ENCODE measurements around the gene PRPF38A. TPM values are rescaled to one million over a fixed set of nuclear protein-coding genes. Genes with fewer than 3 reads are reported as not detected.

PRPF38A gene
- total and polyA plus RNA-seq, 2 of the 4 experiments (the other 2 are of a cell fraction): 19.0 to 23.5 TPM

DNA sequence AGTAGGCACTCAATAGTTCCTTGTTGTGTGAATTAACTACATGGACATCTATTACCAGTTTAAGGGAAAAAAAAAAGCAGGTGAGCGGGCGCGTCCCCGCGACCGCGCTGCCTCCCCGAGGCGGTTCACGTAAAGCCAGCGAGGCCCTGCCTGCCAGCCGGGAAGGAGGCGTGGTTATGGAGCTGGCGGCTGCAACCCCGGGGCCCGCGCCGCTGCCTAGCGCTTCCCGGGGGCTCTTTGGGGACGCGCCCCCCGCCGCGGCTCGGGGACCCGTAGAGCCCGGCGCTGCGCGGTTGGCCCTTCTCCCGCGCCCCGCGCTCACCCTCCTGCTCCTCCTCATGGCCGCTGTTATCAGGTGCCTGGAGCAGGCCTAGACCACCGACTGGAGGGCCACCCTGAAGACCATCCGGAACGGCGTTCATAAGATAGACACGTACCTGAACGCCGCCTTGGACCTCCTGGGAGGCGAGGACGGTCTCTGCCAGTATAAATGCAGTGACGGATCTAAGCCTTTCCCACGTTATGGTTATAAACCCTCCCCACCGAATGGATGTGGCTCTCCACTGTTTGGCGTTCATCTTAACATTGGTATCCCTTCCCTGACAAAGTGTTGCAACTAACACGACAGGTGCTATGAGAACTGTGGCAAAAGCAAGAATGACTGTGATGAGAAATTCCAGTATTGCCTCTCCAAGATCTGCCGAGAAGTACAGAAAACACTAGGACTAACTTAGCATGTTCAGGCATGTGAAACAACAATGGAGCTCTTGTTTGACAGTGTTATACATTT is 35.8 kb upstream of the PRPF38A start:
- Histone ChIP-seq H2AFZ (replicated peaks; ENCODE audit: low read length, poor library complexity) (peak overlapping the region; percentile 91), H3K18ac (ENCODE audit: low read depth, low read length) (no peak overlapping the region), H3K36me3 (ENCODE audit: control insufficient read depth, insufficient read depth, low read length) (peaks cover 7% of the 10 kb centered on the region), H3K27ac (ENCODE audit: insufficient read depth, low read length) (no peak overlapping the region), H3K79me1 (ENCODE audit: low read depth in 1 of 2, low read length in 2 of 2) (peaks cover 10 to 27% of the 10 kb centered on the region in 2 experiments), H3K14ac (replicated peaks; ENCODE audit: low read depth, low read length) (0 out of 2 replicates have a peak overlapping the region, but pooled peaks have one; percentile 42), H2BK5ac (ENCODE audit: low read depth, low read length, poor library complexity, severe bottlenecking) (no peak overlapping the region), H2AK5ac (ENCODE audit: low read depth, low read length) (0 out of 2 replicates have a peak overlapping the region, but pooled peaks have one; percentile 58), H3K4me3 (ENCODE audit: insufficient read depth, low read depth, low read length) (peak overlapping the region; percentile 49), H2BK120ac (ENCODE audit: low read depth, low read length) (no peak overlapping the region), H3K9me3 (ENCODE audit: control insufficient read depth, insufficient read depth, low read length) (no peaks in the 10 kb centered on the region), H3K27me3 (ENCODE audit: control insufficient read depth, insufficient read depth, low read length) (no peaks in the 10 kb centered on the region), H3K4me2 (ENCODE audit: low read depth, low read length) (peak overlapping the region; percentile 96), H4K5ac (ENCODE audit: low read depth, low read length) (peak overlapping the region; percentile 28; the same call in 1 of the 2 replicates), H3K56ac (ENCODE audit: extremely low read depth, insufficient read depth, low read length) (no peak overlapping the region), H3K4me1 (ENCODE audit: control insufficient read depth, insufficient read depth, low read length) (peaks cover 7% of the 10 kb centered on the region), H4K20me1 (ENCODE audit: insufficient read depth, low read length) (peaks cover 12% of the 10 kb centered on the region; the same call in 1 of the 2 replicates), H2BK20ac (ENCODE audit: low read depth, low read length) (no peak overlapping the region), H2AK9ac (replicated peaks; ENCODE audit: low read depth, low read length, poor library complexity) (no peak overlapping the region), H3K4ac (ENCODE audit: low read depth, low read length) (0 out of 2 replicates have a peak overlapping the region, but pooled peaks have one; percentile 25), H3K23ac (ENCODE audit: low read depth, low read length) (peak overlapping the region; percentile 69; the same call in 1 of the 2 replicates), H2BK15ac (ENCODE audit: low read depth, low read length) (no peak overlapping the region), H3K9ac (ENCODE audit: low read depth, low read length) (peak overlapping the region; percentile 27; the same call in 1 of the 2 replicates), H4K91ac (ENCODE audit: insufficient read depth, low read depth, low read length) (no peak overlapping the region), H4K8ac (ENCODE audit: low read depth in 2 of 2, low read length in 2 of 2) (peak overlapping the region in 1 of 2 experiments; percentile 84; a peak in 2 of 4 replicates), H3K9me1 (ENCODE audit: insufficient read depth, low read length) (peaks cover 15% of the 10 kb centered on the region)
- TF ChIP-seq BHLHE40 (IDR thresholded peaks at IDR 0.05; ENCODE audit: low read depth, low read length) (no peak), RAD21 (IDR thresholded peaks at IDR 0.05; ENCODE audit: low read length) (peak; percentile 29; the same call in 1 of the 2 replicates), POLR2A (IDR thresholded peaks at IDR 0.05; ENCODE audit: low read depth, low read length) (no peak), CTCF (conservative IDR thresholded peaks at IDR 0.05; ENCODE audit: low read depth, low read length) (peak; percentile 26; the same call in 1 of the 2 replicates)
- TF ChIP-seq, protein P1, sequence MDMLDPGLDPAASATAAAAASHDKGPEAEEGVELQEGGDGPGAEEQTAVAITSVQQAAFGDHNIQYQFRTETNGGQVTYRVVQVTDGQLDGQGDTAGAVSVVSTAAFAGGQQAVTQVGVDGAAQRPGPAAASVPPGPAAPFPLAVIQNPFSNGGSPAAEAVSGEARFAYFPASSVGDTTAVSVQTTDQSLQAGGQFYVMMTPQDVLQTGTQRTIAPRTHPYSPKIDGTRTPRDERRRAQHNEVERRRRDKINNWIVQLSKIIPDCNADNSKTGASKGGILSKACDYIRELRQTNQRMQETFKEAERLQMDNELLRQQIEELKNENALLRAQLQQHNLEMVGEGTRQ (IDR thresholded peaks at IDR 0.05; ENCODE audit: low read depth, low read length): no peak
- dilution Hi-C loops (cut with HindIII; ENCODE audit: low sequenced_read_pairs, unreplicated experiment): no loop called here
- no TSS peak for BruUV-seq (replicated peaks)
- ATAC-seq (ENCODE audit: low read depth) (0 out of 2 replicates have a peak, but pooled peaks have one; percentile 4), DNase-seq (peak; percentile 32)
- CTCF ChIA-PET: interaction anchor here (0.6 to 0.8 kb wide), 7 partner anchors 19 to 1040 kb away, joined by 3 to 9 read pairs (median 4); no protein-coding TSS in a partner anchor
- intact Hi-C loops (cut with micrococcal nuclease): no loop called here
- POLR2A ChIA-PET (ENCODE audit: unreplicated experiment): no interaction called here
- WGBS, 2 experiments (ENCODE audit: extremely low coverage in 2 of 2, insufficient read length in 1 of 2): 9% methylated on average over 26 of the region's 51 CpGs; no CpG with 5 or more reads in 1 of the 2 experiments
- in situ Hi-C loops (cut with MboI; ENCODE audit: low sequenced_read_pairs): no loop called here
